ENCODE results near the gene SLC12A7.

DNA sequence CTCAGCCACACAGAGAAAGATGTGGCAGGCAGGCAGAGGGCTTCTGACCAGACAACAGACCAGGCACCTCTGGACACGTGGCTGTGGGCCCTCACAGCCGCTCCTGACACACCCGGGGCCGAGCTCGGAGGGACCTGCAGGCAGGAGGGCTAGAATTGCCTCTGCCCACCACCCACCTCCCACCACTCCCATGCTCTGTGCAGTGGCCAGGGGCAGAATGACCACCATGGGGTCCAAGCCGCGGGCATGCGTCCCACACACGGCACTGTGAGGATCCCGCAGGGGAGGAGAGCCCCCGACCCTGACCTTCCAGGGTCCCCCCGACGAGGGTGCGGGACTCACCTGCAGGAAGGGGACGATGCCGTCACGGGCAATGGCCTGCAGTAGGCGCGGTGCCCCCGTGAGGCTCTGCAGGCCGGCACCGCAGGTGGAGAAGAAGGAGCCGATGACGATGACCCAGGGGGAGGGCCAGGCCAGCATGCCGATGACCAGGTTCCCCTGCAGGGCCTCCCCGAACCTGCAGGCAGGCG, 34.3 kb downstream of the SLC12A7 start:
- TF ChIP-seq POLR2A (IDR thresholded peaks at IDR 0.05) = no peak
- no peak for TF ChIP-seq POLR2AphosphoS5 (IDR thresholded peaks at IDR 0.05)

All from suprapubic skin (tissue), 4 donors.